Smooth muscle cell (in vitro differentiated cells): ENCODE data around the gene CYFIP2. TPM values are rescaled to one million over a fixed set of nuclear protein-coding genes. Genes with fewer than 3 reads are reported as not detected.

Experiments
- DNase-seq: peaks from one replicate; lab custom pipeline; 2025; ENCODE audit not compliant: unreplicated experiment; lab: John Stamatoyannopoulos, UW
- H2AFZ ChIP-seq: fragments of 200-600 bp; sonication (generic); 2 replicates; pipeline ENCODE4 v1.6.0; 2016; ENCODE audit warnings: antibody characterized with exemption, low read depth, mild to moderate bottlenecking
- H3F3A ChIP-seq: fragments of 200-600 bp; sonication (generic); 2 replicates; pipeline ENCODE4 v1.6.0; 2017; ENCODE audit warnings: antibody characterized with exemption, low read depth
- H3K27ac ChIP-seq: fragments of 200-600 bp; sonication (generic); 2 replicates; pipeline ENCODE4 v1.5.1; 2016; ENCODE audit warnings: low read depth, mild to moderate bottlenecking
- H3K27me3 ChIP-seq: fragments of 200-600 bp; sonication (generic); 2 replicates; pipeline ENCODE4 v1.6.1; 2016; ENCODE audit warnings: low read depth, mild to moderate bottlenecking
- H3K36me3 ChIP-seq: fragments of 200-600 bp; sonication (generic); 2 replicates; pipeline ENCODE4 v1.5.1; 2016; ENCODE audit warnings: low read depth
- H3K4me1 ChIP-seq: fragments of 200-600 bp; sonication (generic); 2 replicates; pipeline ENCODE4 v1.5.1; 2016; ENCODE audit warnings: low read depth
- H3K4me2 ChIP-seq: fragments of 200-600 bp; sonication (generic); 2 replicates; pipeline ENCODE4 v1.6.0; 2016; ENCODE audit warnings: mild to moderate bottlenecking
- H3K4me3 ChIP-seq: fragments of 200-600 bp; sonication (generic); 2 replicates; pipeline ENCODE4 v1.5.1; 2016; ENCODE audit warnings: mild to moderate bottlenecking
- H3K79me2 ChIP-seq: fragments of 200-600 bp; sonication (generic); 2 replicates; pipeline ENCODE4 v1.6.0; 2016; ENCODE audit warnings: low read depth, mild to moderate bottlenecking
- H3K9ac ChIP-seq: fragments of 200-600 bp; sonication (generic); 2 replicates; pipeline ENCODE4 v1.6.0; 2016; ENCODE audit warnings: low read depth
- H3K9me3 ChIP-seq: fragments of 200-600 bp; sonication (generic); replicated peaks from 2 replicates; pipeline ENCODE4 v1.5.1; 2016; ENCODE audit warnings: low read depth
- H4K20me1 ChIP-seq: fragments of 200-600 bp; sonication (generic); 2 replicates; pipeline ENCODE4 v1.6.0; 2016; ENCODE audit warnings: low read depth
- CTCF ChIP-seq: fragments of 200-600 bp; sonication (generic); IDR thresholded peaks from 2 replicates; pipeline ENCODE4 v1.5.1; 2017; ENCODE audit warnings: borderline replicate concordance, mild to moderate bottlenecking, antibody characterized with exemption; ENCODE audit not compliant: insufficient read depth, poor library complexity, severe bottlenecking
- whole genome bisulfite sequencing: methylation state at CpG from one replicate; pipeline ENCODE4 v1.1.7; 2016; ENCODE audit warnings: low lambda C conversion rate; 5-methylcytosine and 5-hydroxymethylcytosine counted together
- polyA plus RNA-seq: library from polyadenylated mRNA; unstranded; fragments of >200 nt; fragmentation: Nextera tagmentation; extraction: Ambion mirVana; gene quantifications from 2 replicates; pipeline ENCODE4 v1.2.1, GENCODE V29; 2016
- total RNA-seq: library from RNA; depleted of rRNA; stranded (reverse); fragments of >200 nt; gene quantifications from 2 replicates; pipeline ENCODE4 v1.2.3, GENCODE V29; 2014

CYFIP2 gene
- total and polyA plus RNA-seq, 2 experiments from 2014 or later, result 11.4 to 17.8 TPM

DNA sequence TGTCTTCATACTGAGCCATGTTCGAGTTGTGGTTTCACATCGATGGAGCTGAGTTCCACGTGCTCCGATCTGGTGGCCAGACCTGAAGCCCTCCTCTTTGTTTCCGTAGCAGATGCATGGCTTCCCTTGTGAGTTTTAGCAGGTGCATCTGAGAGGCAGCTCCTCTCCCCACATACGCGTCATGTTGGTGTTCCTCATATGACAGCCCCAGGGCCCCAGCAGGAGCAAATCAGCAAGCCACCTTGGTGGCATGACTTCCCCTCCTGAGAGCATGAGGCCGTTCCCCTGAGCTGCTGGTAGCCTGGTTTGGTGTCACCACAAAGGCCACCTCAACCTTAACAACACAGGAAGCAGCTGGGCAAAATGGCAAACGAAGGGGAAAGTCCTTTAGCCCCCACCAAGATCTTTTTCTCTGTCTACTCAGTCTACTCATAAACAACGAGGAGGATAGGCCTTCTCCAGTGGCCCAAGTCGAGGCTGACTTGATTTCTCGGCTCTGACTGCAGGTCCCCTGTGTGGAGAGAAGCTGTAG is 5.9 kb downstream of the CYFIP2 start:
- Histone ChIP-seq H4K20me1 (no peaks in the 10 kb centered on the region), H3K27ac (no peak overlapping the region), H3K9ac (no peak overlapping the region), H3K4me2 (no peak overlapping the region), H3F3A (no peaks in the 10 kb centered on the region), H3K9me3 (no peaks in the 10 kb centered on the region), H3K4me1 (peaks cover 13% of the 10 kb centered on the region), H3K79me2 (no peaks in the 10 kb centered on the region), H3K36me3 (no peaks in the 10 kb centered on the region), H2AFZ (no peak overlapping the region), H3K4me3 (no peak overlapping the region), H3K27me3 (peaks cover 4% of the 10 kb centered on the region)
- WGBS, result 96% methylated on average over 12 of the region's 12 CpGs
- no peak for TF ChIP-seq CTCF
- DNase-seq, result no peak

GRCh38 chr5:157273131-157273556 is 7.2 kb downstream of the CYFIP2 start:
- peaks cover 6% of the 10 kb centered on the region for H3K4me1 ChIP-seq
- H3K36me3 ChIP-seq, result no peaks in the 10 kb centered on the region
- no peak overlapping the region for H3K9ac ChIP-seq
- no peak for DNase-seq
- H3K4me3 ChIP-seq, result no peak overlapping the region
- H3F3A ChIP-seq, result no peaks in the 10 kb centered on the region
- WGBS, result 90% methylated on average over 1 of the region's 1 CpG
- no peak overlapping the region for H3K4me2 ChIP-seq
- no peak overlapping the region for H2AFZ ChIP-seq
- no peaks in the 10 kb centered on the region for H3K27me3 ChIP-seq
- no peak overlapping the region for H3K27ac ChIP-seq
- no peaks in the 10 kb centered on the region for H4K20me1 ChIP-seq
- H3K9me3 ChIP-seq, result no peaks in the 10 kb centered on the region
- no peak for TF ChIP-seq CTCF
- H3K79me2 ChIP-seq, result no peaks in the 10 kb centered on the region

DNA sequence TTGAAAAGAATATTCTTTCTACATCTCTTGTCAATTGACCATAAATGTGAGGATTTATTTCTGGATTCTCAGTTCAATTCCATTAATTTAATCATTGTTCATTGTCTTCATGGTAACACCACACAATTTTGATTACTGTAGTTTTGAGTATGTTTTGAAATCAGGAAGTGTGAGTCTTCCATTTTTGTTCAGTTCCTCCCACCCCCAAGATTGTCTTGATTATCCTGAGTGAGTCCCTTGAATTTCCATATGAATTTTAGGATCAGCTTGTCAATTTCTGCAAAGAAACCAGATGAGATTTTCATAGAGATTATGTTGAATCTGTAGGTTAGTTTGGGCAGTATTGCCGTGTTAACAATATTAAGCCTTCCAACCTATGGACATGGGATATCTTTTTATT is 9.5 kb downstream of the CYFIP2 start:
- H3K27me3 ChIP-seq, result no peaks in the 10 kb centered on the region
- no peaks in the 10 kb centered on the region for H4K20me1 ChIP-seq
- TF ChIP-seq CTCF, result no peak
- 90% methylated on average over 1 of the region's 1 CpG for WGBS
- H3K4me3 ChIP-seq, result no peak overlapping the region
- no peaks in the 10 kb centered on the region for H3K79me2 ChIP-seq
- no peaks in the 10 kb centered on the region for H3K36me3 ChIP-seq
- H3K4me1 ChIP-seq, result no peaks in the 10 kb centered on the region
- no peak overlapping the region for H2AFZ ChIP-seq
- no peak for DNase-seq
- no peak overlapping the region for H3K27ac ChIP-seq
- no peaks in the 10 kb centered on the region for H3K9me3 ChIP-seq
- no peak overlapping the region for H3K4me2 ChIP-seq
- H3K9ac ChIP-seq, result no peak overlapping the region
- no peaks in the 10 kb centered on the region for H3F3A ChIP-seq

- no peak for TF ChIP-seq CTCF
- no peaks in the 10 kb centered on the region for H3K9me3 ChIP-seq
- H3K79me2 ChIP-seq, result no peaks in the 10 kb centered on the region
- H3K9ac ChIP-seq, result no peak overlapping the region
- no peaks in the 10 kb centered on the region for H3K4me1 ChIP-seq
- H3K27ac ChIP-seq, result no peak overlapping the region
- 95% methylated on average over 2 of the region's 2 CpGs for WGBS
- H3K27me3 ChIP-seq, result no peaks in the 10 kb centered on the region
- no peaks in the 10 kb centered on the region for H4K20me1 ChIP-seq
- H3K4me3 ChIP-seq, result no peak overlapping the region
- H3K4me2 ChIP-seq, result no peak overlapping the region
- H3F3A ChIP-seq, result no peaks in the 10 kb centered on the region
- no peak for DNase-seq
- H3K36me3 ChIP-seq, result no peaks in the 10 kb centered on the region
- H2AFZ ChIP-seq, result no peak overlapping the region
These were observed 12.6 kb downstream of the CYFIP2 start for GRCh38 chr5:157278319-157279037.
